Stimulated activated CD4-positive, alpha-beta T cell treated with anti-CD3 and anti-CD28 coated beads, Interleukin-2, amount 100 ng/mL, for 24 hours (primary cell): Measurements from ENCODE around the gene B3GALNT2.
A peak's percentile ranks its signal among the peaks of the same experiment; 100 is the strongest.
"Not testable (repeated sequence)": the region's sequence is repeated elsewhere in the genome, so short reads cannot be mapped to it uniquely, and the experiment has no call there.

Experiments used
- DNase-seq, 2 donors: peaks; one replicate each; pipeline ENCODE4 v3.0.0-alpha.2; 2020

The B3GALNT2 gene

GRCh38 chr1:235503403-235504121, 690 bp downstream of the B3GALNT2 start:
- peak in 1 of 2 donors; percentile 51 for DNase-seq

DNA sequence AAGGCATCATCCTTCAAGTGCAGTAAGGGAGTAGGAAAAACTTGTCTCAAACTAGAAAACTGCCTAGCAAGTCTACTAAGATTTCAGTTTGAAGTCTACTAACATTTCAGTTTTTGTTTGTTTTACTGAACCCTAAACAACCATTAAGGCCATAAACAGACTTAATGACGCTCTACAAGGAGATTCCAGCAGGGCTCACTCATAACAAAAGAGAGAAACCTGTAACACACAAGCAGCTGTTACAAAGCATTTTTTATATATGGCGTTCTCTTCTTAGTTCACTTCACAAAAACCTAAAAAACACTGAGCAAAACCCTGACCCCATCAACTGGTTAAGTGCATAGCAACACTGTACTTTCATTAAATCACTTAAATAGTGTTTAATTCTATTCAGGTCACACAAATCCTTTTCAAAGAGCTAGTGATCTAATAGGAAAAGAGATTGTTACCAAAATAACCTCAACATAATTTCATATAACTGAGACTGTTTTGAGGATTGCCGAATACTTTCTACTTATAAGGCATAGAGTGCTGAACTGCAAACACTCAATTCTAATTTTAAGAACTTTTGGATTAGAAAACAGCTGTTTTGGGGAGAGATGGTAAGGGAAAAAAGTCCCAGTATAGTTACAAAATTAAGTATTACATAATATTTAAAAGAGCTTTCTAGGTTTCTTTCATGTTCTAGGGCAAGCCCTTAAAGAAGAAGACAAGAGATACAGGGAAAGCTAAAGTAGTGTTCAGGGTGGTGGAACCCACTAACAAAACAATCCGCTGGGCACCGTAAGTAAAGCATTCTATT, 1.4 kb downstream of the B3GALNT2 start:
- no peak for DNase-seq

DNA sequence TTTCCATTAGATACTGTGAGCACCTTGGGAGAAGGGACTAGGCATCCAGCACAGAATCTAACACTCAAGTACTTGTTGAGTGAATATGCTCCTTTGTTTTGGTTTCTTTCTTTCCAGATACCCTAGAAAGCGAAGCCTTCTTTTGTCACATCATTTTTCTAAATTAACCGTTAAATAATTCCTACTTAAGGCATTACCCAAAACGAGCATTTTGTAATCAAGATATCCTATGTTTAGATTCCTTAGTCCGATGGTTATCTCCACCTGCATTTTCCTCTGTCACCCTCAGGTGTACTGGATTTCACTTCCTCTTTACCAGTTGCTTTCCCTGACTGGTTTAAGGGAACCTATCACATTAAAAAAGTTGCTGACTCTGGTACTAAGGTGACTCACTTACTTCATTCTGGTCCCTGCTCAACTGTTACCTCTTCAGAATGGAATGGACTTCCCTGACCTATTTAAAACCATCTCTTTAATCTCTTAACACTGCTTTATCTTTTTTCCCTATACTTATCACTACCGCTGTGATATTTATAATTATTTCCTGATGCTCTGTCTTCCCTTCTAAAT, 3.2 kb downstream of the B3GALNT2 start:
- DNase-seq, result no peak

DNA sequence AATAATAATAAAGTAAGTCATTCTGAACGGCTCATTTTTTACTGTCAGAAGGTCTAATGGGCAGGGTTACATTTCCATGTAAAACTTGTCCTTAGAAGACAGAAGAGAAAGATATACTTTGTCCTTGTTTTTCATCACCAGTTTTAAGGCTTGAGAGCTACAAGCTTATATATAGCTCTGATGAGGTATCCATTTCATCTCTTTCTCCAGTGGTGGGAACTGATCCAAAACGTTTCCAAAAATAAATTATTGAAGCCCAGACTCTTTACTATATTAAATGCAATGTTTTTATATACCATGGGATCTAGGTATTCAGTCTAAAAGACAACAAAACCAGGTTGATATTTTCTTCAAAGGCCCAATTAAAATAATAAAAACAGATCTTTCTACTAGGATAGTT, 8.7 kb downstream of the B3GALNT2 start:
- DNase-seq, result no peak

DNA sequence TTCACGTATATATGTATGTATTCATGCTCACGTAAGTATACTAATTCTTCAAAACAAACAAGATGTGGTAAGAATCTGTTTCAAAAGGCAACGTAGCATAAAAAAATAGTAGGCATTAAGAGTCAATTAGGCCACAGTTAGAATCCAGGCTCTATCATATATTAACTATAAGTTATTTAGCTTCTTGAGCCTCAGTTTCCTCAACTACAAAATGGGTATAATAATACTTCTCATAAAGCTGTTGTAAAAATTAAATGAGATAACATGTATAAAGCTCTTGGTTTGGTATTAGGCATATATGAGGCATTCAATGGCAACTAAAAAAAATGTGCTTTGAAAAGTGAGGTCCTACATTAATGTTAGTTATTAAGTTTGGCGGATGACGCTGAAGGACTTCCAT, 9.2 kb downstream of the B3GALNT2 start:
- DNase-seq, result no peak

DNA sequence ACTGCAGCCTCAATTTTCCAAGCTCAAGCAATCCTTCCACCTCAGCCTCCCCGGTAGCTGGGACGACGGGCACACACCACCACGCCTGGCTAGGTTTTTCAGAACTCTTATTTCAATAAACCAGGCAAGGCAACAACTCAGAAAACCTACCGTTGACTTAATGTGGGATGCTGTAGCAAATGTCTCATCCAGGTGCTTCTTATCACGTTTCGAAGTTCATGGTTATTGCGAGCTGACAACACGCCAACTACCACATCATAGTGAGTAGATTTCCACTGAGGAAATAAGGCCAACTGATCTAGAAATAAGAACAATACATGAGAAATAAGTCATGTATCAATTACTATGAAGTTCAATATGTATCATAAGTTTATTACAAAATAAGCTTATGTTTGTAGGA, 9.7 kb downstream of the B3GALNT2 start:
- no peak for DNase-seq

DNA sequence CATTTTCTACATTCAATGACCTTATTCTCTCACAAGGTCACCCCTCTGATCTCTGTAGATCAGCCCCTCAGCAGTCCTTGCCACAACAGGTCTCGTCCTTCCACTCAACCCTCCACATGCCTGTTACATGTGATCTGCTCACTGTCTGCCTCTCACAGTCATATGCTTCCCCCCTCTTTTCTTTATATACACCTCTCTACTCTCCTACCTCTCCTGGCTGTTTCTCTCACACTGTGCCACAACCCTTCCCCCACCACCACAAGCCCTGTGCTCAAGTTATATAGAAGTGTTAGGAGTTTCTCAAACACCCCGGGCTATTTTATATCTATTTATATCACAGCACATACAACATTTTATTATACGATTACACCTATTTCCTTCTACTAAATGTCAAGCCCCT, 12.6 kb downstream of the B3GALNT2 start:
- DNase-seq, result no peak

DNA sequence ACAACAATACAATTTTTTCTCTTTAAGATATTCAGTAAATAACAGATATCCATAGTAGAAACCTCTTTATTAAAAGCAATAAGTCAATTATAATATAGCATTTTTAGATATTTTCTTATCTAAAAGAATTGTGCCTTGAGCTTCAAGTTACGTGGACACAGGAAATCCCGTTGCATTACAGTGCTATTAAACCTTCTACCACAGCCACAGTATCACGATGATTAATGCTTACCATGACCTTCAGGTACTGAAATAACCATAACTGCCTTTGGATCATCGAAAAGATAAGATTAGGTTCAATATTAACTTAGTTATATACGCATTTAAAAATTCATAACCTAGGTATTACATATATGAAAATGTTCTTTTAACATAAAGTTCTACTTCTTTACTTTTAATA, 17.9 kb downstream of the B3GALNT2 start:
- DNase-seq, result no peak

GRCh38 chr1:235485558-235485957, 18.7 kb downstream of the B3GALNT2 start:
- DNase-seq, result no peak

GRCh38 chr1:235483090-235483489, 21.2 kb downstream of the B3GALNT2 start:
- DNase-seq, result no peak

GRCh38 chr1:235473806-235474205, 30.4 kb downstream of the B3GALNT2 start:
- no peak for DNase-seq

- DNase-seq, result no peak
These were observed 33.4 kb downstream of the B3GALNT2 start for GRCh38 chr1:235470741-235471439.

GRCh38 chr1:235469897-235470296, 34.4 kb downstream of the B3GALNT2 start:
- not testable (repeated sequence) for DNase-seq

DNA sequence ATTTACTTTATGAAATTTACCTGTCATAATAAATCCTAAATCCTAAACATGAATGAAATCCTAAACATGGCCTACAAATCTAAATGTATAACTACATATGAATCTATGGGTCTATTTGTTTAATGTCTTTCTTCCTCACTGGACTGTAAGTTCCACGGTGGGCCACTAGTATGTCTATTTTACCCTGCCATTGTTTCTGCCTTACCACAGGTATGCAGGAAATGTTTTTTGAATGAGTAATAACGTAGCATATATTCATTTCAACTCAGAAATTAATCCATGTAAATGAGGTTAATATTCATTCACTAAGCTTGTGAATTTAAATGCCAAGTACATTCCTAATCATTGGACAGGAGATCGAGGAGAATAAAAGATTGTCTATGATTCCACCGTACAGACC, 35.3 kb downstream of the B3GALNT2 start:
- DNase-seq, result no peak

DNA sequence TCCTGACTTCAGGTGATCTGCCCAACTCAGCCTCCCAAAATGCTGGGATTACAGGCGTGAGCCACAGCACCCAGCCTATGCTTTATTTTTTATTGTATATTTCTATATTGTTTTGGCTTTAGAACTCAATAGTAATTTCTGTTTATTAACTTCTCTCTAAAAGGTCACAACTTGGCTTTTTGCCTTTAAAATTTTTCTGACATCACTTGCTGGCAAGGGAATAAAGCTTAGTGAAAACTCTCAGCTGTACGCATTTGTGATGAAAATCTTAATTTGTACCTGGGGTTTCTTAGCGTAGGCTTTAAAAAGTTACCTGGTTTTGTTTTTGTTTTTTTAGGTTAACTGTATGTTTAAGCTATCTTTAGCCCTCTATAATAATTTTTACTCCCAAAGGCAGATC, 36.2 kb downstream of the B3GALNT2 start:
- DNase-seq, result no peak

DNA sequence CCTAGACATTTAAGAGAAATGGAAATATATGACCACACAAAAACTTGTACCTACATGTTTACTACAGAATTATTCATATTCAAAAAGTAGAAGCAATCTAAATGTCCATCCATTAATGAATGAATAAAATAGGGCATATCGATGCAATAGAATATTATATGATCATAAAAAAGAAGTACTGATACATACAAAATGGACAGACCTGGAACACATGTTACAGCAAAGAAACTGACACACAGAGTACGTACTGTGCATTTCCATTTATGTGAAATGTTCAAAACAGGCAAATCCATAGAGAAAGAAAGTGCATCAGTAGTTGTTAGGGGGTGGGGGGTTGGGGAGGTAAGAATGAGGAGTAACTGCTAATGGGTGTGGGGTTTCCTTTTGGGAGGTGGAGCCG, 39.2 kb downstream of the B3GALNT2 start:
- no peak for DNase-seq

GRCh38 chr1:235462832-235463231, 41.4 kb downstream of the B3GALNT2 start:
- DNase-seq, result not testable (repeated sequence)

DNA sequence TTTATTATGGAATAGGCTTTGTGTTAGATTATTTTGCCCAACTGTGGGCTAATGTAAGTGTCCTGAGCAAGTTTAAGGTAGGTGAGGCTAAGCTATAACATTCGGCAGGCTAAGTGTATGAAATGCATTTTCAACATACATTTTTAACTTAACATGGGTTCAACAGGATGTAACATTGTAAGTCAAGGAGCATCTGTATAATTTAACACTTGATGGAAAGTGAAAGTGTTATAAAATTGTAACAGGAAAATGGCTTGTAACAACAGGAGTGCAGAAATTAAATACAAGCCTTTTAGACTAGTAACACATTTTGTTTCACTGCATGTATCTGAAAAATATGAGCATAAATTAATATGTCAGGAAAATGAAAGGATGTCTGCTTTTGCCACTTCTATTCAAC, 42.3 kb downstream of the B3GALNT2 start:
- DNase-seq, result no peak

GRCh38 chr1:235460770-235461169, 43.5 kb downstream of the B3GALNT2 start:
- no peak for DNase-seq

DNA sequence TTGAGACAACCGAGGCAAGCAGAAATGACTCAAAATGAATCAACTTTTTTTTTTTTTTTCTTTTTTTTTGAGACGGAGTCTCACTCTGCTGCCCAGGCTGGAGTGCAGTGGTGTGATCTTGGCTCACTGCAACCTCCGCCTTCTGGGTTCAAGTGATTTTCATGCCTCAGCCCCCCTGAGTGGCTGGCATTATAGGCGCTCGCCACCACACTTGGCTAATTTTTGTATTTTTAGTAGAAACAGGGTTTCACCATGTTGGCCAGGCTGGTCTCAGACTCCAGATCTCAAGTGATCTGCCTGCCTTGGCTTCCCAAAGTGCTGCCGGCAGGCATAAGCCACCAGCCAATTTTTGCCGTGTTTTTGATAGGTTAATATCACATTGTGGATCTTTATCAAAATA, 46.4 kb downstream of the B3GALNT2 start:
- DNase-seq, result not testable (repeated sequence)

DNA sequence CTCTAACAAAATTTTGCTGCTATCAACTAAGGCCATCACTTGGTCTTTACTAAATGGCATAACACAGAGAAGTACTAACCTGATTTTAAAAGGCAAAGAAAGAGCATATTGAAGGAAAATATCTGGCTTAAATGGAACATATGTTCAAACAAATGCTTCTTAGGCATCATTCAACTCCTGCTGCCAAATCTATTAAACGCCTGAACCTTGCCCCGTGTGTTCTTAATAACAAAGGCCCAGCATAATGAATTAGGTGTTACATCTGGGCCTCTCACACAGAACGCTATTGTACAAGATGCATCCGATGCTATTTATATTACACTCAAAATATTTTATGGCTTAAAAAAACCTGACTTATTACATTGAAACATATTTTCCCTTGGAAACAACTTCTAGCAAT, 48.4 kb downstream of the B3GALNT2 start:
- DNase-seq, result no peak

DNA sequence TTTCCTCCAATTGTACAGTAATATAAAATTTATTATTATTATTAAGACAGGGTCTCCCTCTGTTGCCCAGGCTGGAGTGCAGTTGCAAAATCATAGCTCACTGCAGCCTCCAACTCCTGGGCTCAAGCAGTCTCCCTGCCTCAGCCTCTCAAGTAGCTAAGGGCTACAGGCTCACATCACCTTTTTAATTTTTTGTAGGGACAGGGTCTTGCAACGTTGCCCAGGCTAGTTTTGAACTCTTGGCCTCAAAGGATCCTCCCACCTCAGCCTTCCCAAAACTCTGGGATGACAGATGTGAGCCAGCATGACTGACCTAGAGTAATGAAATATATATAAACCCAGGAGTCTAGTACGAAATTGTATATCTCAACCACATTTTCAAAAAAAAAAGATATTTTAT, 49.2 kb downstream of the B3GALNT2 start:
- no peak for DNase-seq

GRCh38 chr1:235454021-235454420, 50.2 kb downstream of the B3GALNT2 start:
- no peak for DNase-seq
